DND-41 (cell line): ENCODE measurements around the gene MAGEA2.
A peak's percentile ranks its signal among the peaks of the same experiment; 100 is the strongest.
"Not testable (repeated sequence)": the region's sequence is repeated elsewhere in the genome, so short reads cannot be mapped to it uniquely, and the experiment has no call there.

Source experiments
- ATAC-seq: fragments of 200-7000 bp; cut with Tn5 transposase; 3 replicates; pipeline ENCODE4 v1.9.1; 2021; ENCODE audit warnings: low read depth; ENCODE audit not compliant: insufficient read depth
- DNase-seq: peaks from one replicate; pipeline ENCODE4 v3.0.0-alpha.2; 2020
- H2AFZ ChIP-seq: 2 replicates; pipeline ENCODE4 v1.6.0; 2012; ENCODE audit warnings: low read depth, low read length
- H3K27ac ChIP-seq: 2 replicates; pipeline ENCODE4 v1.5.1; 2012; ENCODE audit warnings: low read length, inconsistent platforms
- H3K27me3 ChIP-seq: fragments of 200-600 bp; sonication (generic); 2 replicates; pipeline ENCODE4 v1.6.0; 2012; ENCODE audit warnings: low read length, mild to moderate bottlenecking, inconsistent platforms; ENCODE audit not compliant: insufficient read depth, poor library complexity
- H3K36me3 ChIP-seq: 2 replicates; pipeline ENCODE4 v1.5.1; 2012; ENCODE audit warnings: low read length, inconsistent platforms; ENCODE audit not compliant: insufficient read depth
- H3K4me1 ChIP-seq: 2 replicates; pipeline ENCODE4 v1.5.1; 2012; ENCODE audit warnings: mild to moderate bottlenecking, low read length; ENCODE audit not compliant: insufficient read depth
- H3K4me2 ChIP-seq: 2 replicates; pipeline ENCODE4 v1.6.0; 2012; ENCODE audit warnings: mild to moderate bottlenecking, moderate library complexity, low read length, inconsistent platforms; ENCODE audit not compliant: insufficient read depth
- H3K4me3 ChIP-seq, 2 experiments: fragments of 200-600 bp in 1 of 2; shearing (Covaris generic) in 1 of 2; 2 replicates each; pipeline ENCODE4 v1.5.1; 2012 to 2016; ENCODE audit warnings: inconsistent platforms in 2 of 2, low read length in 2 of 2, mild to moderate bottlenecking in 2 of 2, low read depth in 1 of 2, moderate library complexity in 1 of 2
- H3K79me2 ChIP-seq: 2 replicates; pipeline ENCODE4 v1.6.0; 2012; ENCODE audit warnings: low read length, inconsistent platforms; ENCODE audit not compliant: insufficient read depth
- H3K9ac ChIP-seq: 2 replicates; pipeline ENCODE4 v1.6.0; 2012; ENCODE audit warnings: low read depth, mild to moderate bottlenecking, inconsistent platforms, low read length, moderate library complexity
- H3K9me3 ChIP-seq: 2 replicates; pipeline ENCODE4 v1.5.1; 2012; ENCODE audit warnings: low read length, moderate library complexity, mild to moderate bottlenecking, inconsistent platforms; ENCODE audit not compliant: insufficient read depth, severe bottlenecking
- H4K20me1 ChIP-seq: 2 replicates; pipeline ENCODE4 v1.6.0; 2012; ENCODE audit warnings: low read length; ENCODE audit not compliant: insufficient read depth
- CTCF ChIP-seq: IDR thresholded peaks from 2 replicates; pipeline ENCODE4 v1.5.1; 2012; ENCODE audit warnings: borderline replicate concordance, low read length, moderate library complexity, mild to moderate bottlenecking; ENCODE audit not compliant: poor library complexity, severe bottlenecking; ENCODE audit errors: extremely low read depth
- EZH2 ChIP-seq: IDR thresholded peaks from 3 replicates; pipeline ENCODE4 v1.6.1; 2012; ENCODE audit warnings: borderline replicate concordance, low read depth, mild to moderate bottlenecking, moderate library complexity, low read length, inconsistent platforms; ENCODE audit not compliant: severe bottlenecking

Gene MAGEA2

GRCh38 chrX:152753686-152754650, at the start of gene MAGEA2:
MAGEA2 (minus strand) TSS chrX:152753842; CDS start chrX:152751363, 2,479 bp downstream.
- not testable (repeated sequence) for H3K4me2 ChIP-seq, ATAC-seq, H3K27ac ChIP-seq, H3K9me3 ChIP-seq, H3K4me1 ChIP-seq, H2AFZ ChIP-seq, H3K36me3 ChIP-seq, DNase-seq, H3K79me2 ChIP-seq, H3K4me3 ChIP-seq, H3K9ac ChIP-seq, H3K27me3 ChIP-seq, H4K20me1 ChIP-seq

- H3K79me2 ChIP-seq = no peaks in the 10 kb centered on the region
- no peak for DNase-seq
- H3K4me1 ChIP-seq = no peaks in the 10 kb centered on the region
- no peak overlapping the region for H3K4me3 ChIP-seq
- no peak overlapping the region for H3K9ac ChIP-seq
- no peaks in the 10 kb centered on the region for H3K27me3 ChIP-seq
- no peak overlapping the region for H3K4me2 ChIP-seq
- TF ChIP-seq EZH2 (no peak), CTCF (no peak)
- no peaks in the 10 kb centered on the region for H3K9me3 ChIP-seq
- no peaks in the 10 kb centered on the region for H3K36me3 ChIP-seq
- H3K27ac ChIP-seq = no peak overlapping the region
- ATAC-seq = no peak
- no peak overlapping the region for H2AFZ ChIP-seq
- no peaks in the 10 kb centered on the region for H4K20me1 ChIP-seq
These were observed 45.3 kb upstream of the MAGEA2 start for GRCh38 chrX:152798945-152799344.

- not testable (repeated sequence) for H3K36me3 ChIP-seq, H3K79me2 ChIP-seq, H3K4me1 ChIP-seq, H3K9me3 ChIP-seq, H3K4me2 ChIP-seq, H3K4me3 ChIP-seq, DNase-seq, H3K27me3 ChIP-seq, H3K27ac ChIP-seq, H4K20me1 ChIP-seq, H2AFZ ChIP-seq, H3K9ac ChIP-seq
- ATAC-seq = peak; percentile 40; the same call in 2 of the 3 replicates
These were observed 33.4 kb upstream of the MAGEA2 start for GRCh38 chrX:152787062-152787461.

- not testable (repeated sequence) for H3K79me2 ChIP-seq, H3K4me3 ChIP-seq, H3K36me3 ChIP-seq, H3K27ac ChIP-seq, ATAC-seq, H3K9ac ChIP-seq, H3K27me3 ChIP-seq, H2AFZ ChIP-seq, H3K4me2 ChIP-seq, H3K9me3 ChIP-seq, H4K20me1 ChIP-seq, DNase-seq, H3K4me1 ChIP-seq
These were observed 16.1 kb upstream of the MAGEA2 start, which contains the start of gene MAGEA6 for GRCh38 chrX:152769549-152770289. MAGEA6 (minus strand) TSS chrX:152769689; CDS start chrX:152767650, 2,039 bp downstream.

- not testable (repeated sequence) for H4K20me1 ChIP-seq, H3K27ac ChIP-seq, H3K79me2 ChIP-seq, H3K9me3 ChIP-seq, H3K4me3 ChIP-seq, H3K36me3 ChIP-seq, H3K9ac ChIP-seq, H3K27me3 ChIP-seq, H3K4me2 ChIP-seq, ATAC-seq, H2AFZ ChIP-seq, H3K4me1 ChIP-seq, DNase-seq
These were observed 12.9 kb upstream of the MAGEA2 start for GRCh38 chrX:152766562-152766961.

GRCh38 chrX:152761582-152761981, 7.9 kb upstream of the MAGEA2 start:
- not testable (repeated sequence) for ATAC-seq, H4K20me1 ChIP-seq, H3K9me3 ChIP-seq, H3K36me3 ChIP-seq, H3K4me1 ChIP-seq, H3K4me2 ChIP-seq, DNase-seq, H2AFZ ChIP-seq, H3K27ac ChIP-seq, H3K27me3 ChIP-seq, H3K9ac ChIP-seq, H3K4me3 ChIP-seq, H3K79me2 ChIP-seq

GRCh38 chrX:152759544-152759943, 5.9 kb upstream of the MAGEA2 start:
- not testable (repeated sequence) for H3K4me1 ChIP-seq, DNase-seq, H3K27me3 ChIP-seq, H3K79me2 ChIP-seq, H3K9me3 ChIP-seq, H3K27ac ChIP-seq, ATAC-seq, H3K9ac ChIP-seq, H3K4me2 ChIP-seq, H4K20me1 ChIP-seq, H3K4me3 ChIP-seq, H3K36me3 ChIP-seq, H2AFZ ChIP-seq
